Common myeloid progenitor, CD34-positive (primary cell): ENCODE data around the gene NAPA.

Experiments
- CTCF ChIA-PET: fragments of 350-600 bp; sonication (Branson Sonifier 250); formaldehyde crosslinking; loops from one replicate; lab custom pipeline; 2021; ENCODE audit warnings: antibody characterized with exemption; lab: Charles Lee
- POLR2A ChIA-PET: fragments of 350-600 bp; sonication (Branson Sonifier 250); formaldehyde crosslinking; loops from one replicate; lab custom pipeline; 2021; ENCODE audit warnings: antibody characterized with exemption; lab: Charles Lee
- DNase-seq, 3 donors: peaks; one replicate each; pipeline versions ENCODE4 v3.0.0 to v3.0.0-alpha.2; 2013
- H3K27ac ChIP-seq, 2 experiments: 1 replicate in 1 of 2; 2 replicates in 1 of 2; pipeline ENCODE4 v1.7.0; 2013; ENCODE audit warnings: inconsistent platforms in 2 of 2, low read length in 2 of 2, mild to moderate bottlenecking in 2 of 2, low read depth in 1 of 2, moderate library complexity in 1 of 2; ENCODE audit not compliant: severe bottlenecking in 2 of 2, insufficient read depth in 1 of 2, poor library complexity in 1 of 2
- H3K27me3 ChIP-seq, 5 experiments: replicated peaks in 2 of 5; 1 replicate in 3 of 5; 2 replicates in 2 of 5; pipeline versions ENCODE4 v1.6.1 to v1.7.0; 2013; ENCODE audit warnings: low read length in 4 of 5, mild to moderate bottlenecking in 2 of 5, moderate library complexity in 2 of 5, inconsistent platforms in 1 of 5; ENCODE audit not compliant: insufficient read depth in 5 of 5, control insufficient read depth in 4 of 5
- H3K36me3 ChIP-seq, 4 experiments: 1 replicate in 2 of 4; 2 replicates in 2 of 4; pipeline versions ENCODE4 v1.6.1 to v1.7.0; 2013; ENCODE audit warnings: low read length in 3 of 4, control low read depth in 1 of 4, mild to moderate bottlenecking in 1 of 4; ENCODE audit not compliant: control insufficient read depth in 4 of 4, insufficient read depth in 4 of 4
- H3K4me1 ChIP-seq, 4 experiments: 1 replicate in 3 of 4; 2 replicates in 1 of 4; pipeline versions ENCODE4 v1.6.1 to v1.7.1; 2013; ENCODE audit warnings: low read length in 3 of 4, mild to moderate bottlenecking in 3 of 4, control low read depth in 1 of 4, inconsistent platforms in 1 of 4, moderate library complexity in 1 of 4; ENCODE audit not compliant: control insufficient read depth in 4 of 4, insufficient read depth in 4 of 4; ENCODE audit errors: control extremely low read depth in 1 of 4
- H3K4me3 ChIP-seq, 7 experiments: 1 replicate in 4 of 7; 2 replicates in 3 of 7; pipeline versions ENCODE4 v1.5.1 to v1.7.0; 2013; ENCODE audit warnings: mild to moderate bottlenecking in 7 of 7, low read length in 6 of 7, moderate library complexity in 6 of 7, inconsistent platforms in 2 of 7, low read depth in 2 of 7, control low read depth in 1 of 7; ENCODE audit not compliant: insufficient read depth in 4 of 7, control insufficient read depth in 1 of 7; ENCODE audit errors: extremely low read depth in 1 of 7
- H3K9me3 ChIP-seq, 5 experiments: 1 replicate in 4 of 5; 2 replicates in 1 of 5; pipeline versions ENCODE4 v1.6.1 to v1.7.1; 2013; ENCODE audit warnings: low read length in 4 of 5, mild to moderate bottlenecking in 2 of 5, inconsistent platforms in 1 of 5, low read depth in 1 of 5, moderate library complexity in 1 of 5; ENCODE audit not compliant: control insufficient read depth in 4 of 5, insufficient read depth in 2 of 5; ENCODE audit errors: control extremely low read depth in 1 of 5
- WGBS: methylation state at CpG from one replicate; pipeline ENCODE4 v1.1.5; 2013; ENCODE audit not compliant: insufficient coverage; 5-methylcytosine and 5-hydroxymethylcytosine counted together

Gene NAPA

DNA sequence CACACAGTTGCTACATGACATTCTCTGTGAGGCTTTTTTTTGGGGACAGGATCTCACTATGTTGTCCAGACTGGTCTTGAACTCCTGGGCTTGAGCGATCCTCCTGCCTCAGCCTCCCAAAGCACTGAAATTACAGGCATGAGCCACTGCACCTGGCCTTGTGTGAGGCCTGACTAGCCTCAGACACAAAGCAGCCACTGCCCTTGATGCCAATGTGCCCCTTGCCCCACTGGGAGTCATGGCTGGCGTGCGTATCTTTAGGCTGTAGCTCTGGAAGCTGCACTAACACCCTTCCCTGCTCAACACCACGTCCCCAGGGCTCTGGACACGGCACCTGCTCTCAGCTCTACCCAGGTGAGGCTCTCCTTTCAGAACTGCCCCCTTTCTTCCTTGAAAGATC, 16.3 kb downstream of the NAPA start:
- Histone ChIP-seq H3K27ac (peak overlapping the region in 1 of 2 experiments; percentile 25), H3K4me1 (peaks cover 4 to 30% (median 23%) of the 10 kb centered on the region in 4 experiments), H3K36me3 (peaks cover 2 to 85% (median 46%) of the 10 kb centered on the region in 4 experiments), H3K4me3 (no peak overlapping the region), H3K27me3 (no peaks in the 10 kb centered on the region), H3K9me3 (no peaks in the 10 kb centered on the region)
- ChIA-PET POLR2A (no interaction called here), CTCF (interaction anchor here (1.0 to 3.8 kb wide), 2 partner anchors 9 kb away, joined by 5 to 17 read pairs; no protein-coding TSS in a partner anchor)
- 100% methylated on average over 5 of the region's 5 CpGs for WGBS
- no peak for DNase-seq

- peaks cover 4 to 36% (median 28%) of the 10 kb centered on the region in 4 experiments for H3K4me1 ChIP-seq
- no peaks in the 10 kb centered on the region for H3K27me3 ChIP-seq
- no peaks in the 10 kb centered on the region for H3K9me3 ChIP-seq
- peaks cover 2 to 85% (median 41%) of the 10 kb centered on the region in 4 experiments for H3K36me3 ChIP-seq
- DNase-seq: no peak
- CTCF ChIA-PET: interaction anchor here (0.5 to 3.8 kb wide), 3 partner anchors 10 to 151 kb away, joined by 3 to 17 read pairs (median 7); no protein-coding TSS in a partner anchor
- H3K4me3 ChIP-seq: no peak overlapping the region
- H3K27ac ChIP-seq: no peak overlapping the region
- 97% methylated on average over 11 of the region's 14 CpGs for WGBS
- POLR2A ChIA-PET: no interaction called here
These were observed 16.9 kb downstream of the NAPA start for GRCh38 chr19:47497821-47498520.

- CTCF ChIA-PET: interaction anchor here (0.5 to 3.8 kb wide), 4 partner anchors 10 to 152 kb away, joined by 3 to 17 read pairs (median 5); partner anchors contain the start of gene NAPA
- 93% methylated on average over 23 of the region's 23 CpGs for WGBS
- H3K4me1 ChIP-seq: peaks cover 4 to 43% (median 36%) of the 10 kb centered on the region in 4 experiments
- POLR2A ChIA-PET: no interaction called here
- H3K27ac ChIP-seq: no peak overlapping the region
- no peak overlapping the region for H3K4me3 ChIP-seq
- no peaks in the 10 kb centered on the region for H3K27me3 ChIP-seq
- no peaks in the 10 kb centered on the region for H3K9me3 ChIP-seq
- peak in 1 of 3 donors; percentile 36 for DNase-seq
- H3K36me3 ChIP-seq: peaks cover 2 to 85% (median 39%) of the 10 kb centered on the region in 4 experiments
These were observed 17.7 kb downstream of the NAPA start for GRCh38 chr19:47497050-47497766.

GRCh38 chr19:47495478-47496372, 19.1 kb downstream of the NAPA start:
- CTCF ChIA-PET: interaction anchor here (0.9 to 3.8 kb wide), 6 partner anchors 8 to 67 kb away, joined by 3 to 17 read pairs (median 6); partner anchors contain the start of genes KPTN and NAPA
- Histone ChIP-seq H3K4me1 (peaks cover 4 to 58% (median 51%) of the 10 kb centered on the region in 4 experiments), H3K4me3 (no peak overlapping the region), H3K27ac (no peak overlapping the region), H3K27me3 (no peaks in the 10 kb centered on the region), H3K36me3 (peaks cover 2 to 88% (median 38%) of the 10 kb centered on the region in 4 experiments), H3K9me3 (no peaks in the 10 kb centered on the region)
- POLR2A ChIA-PET: no interaction called here
- WGBS: 77% methylated on average over 14 of the region's 17 CpGs
- DNase-seq: no peak

DNA sequence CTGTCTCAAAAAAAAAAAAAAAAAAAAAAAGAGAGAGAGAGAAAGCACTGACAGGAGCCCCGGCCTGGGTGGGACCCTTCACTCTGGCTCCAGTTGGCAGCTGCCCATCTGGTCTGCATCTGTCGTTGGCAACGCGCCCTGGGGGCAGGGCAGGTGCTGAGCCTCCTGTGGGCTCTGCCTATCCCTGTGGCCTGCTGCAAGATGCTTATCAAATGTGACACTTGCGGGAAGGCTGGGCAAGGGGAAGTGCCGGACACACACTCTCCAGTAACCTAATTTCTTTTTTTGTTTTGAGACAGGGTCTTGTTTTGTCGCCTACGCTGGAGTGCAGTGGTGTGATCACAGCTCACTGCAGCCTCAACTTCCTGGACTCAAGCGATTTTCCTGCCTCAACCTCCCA, 20.1 kb downstream of the NAPA start:
- peaks cover 2 to 88% (median 36%) of the 10 kb centered on the region in 4 experiments for H3K36me3 ChIP-seq

GRCh38 chr19:47494211-47494547, 20.7 kb downstream of the NAPA start:
- Histone ChIP-seq H3K9me3 (no peaks in the 10 kb centered on the region), H3K27me3 (no peaks in the 10 kb centered on the region), H3K36me3 (peaks cover 2 to 88% (median 36%) of the 10 kb centered on the region in 4 experiments), H3K27ac (no peak overlapping the region), H3K4me3 (no peak overlapping the region), H3K4me1 (peaks cover 4 to 65% (median 57%) of the 10 kb centered on the region in 4 experiments)
- WGBS: 98% methylated on average over 5 of the region's 5 CpGs
- POLR2A ChIA-PET: no interaction called here
- CTCF ChIA-PET: interaction anchor here (1.5 to 2.8 kb wide), 2 partner anchors 10 to 56 kb away, joined by 4 to 12 read pairs; partner anchors contain the start of gene KPTN
- no peak for DNase-seq

More for the DNA sequence above, 20.1 kb downstream of the NAPA start:
- Histone ChIP-seq H3K4me1 (peaks cover 4 to 61% (median 51%) of the 10 kb centered on the region in 4 experiments), H3K27ac (peak overlapping the region in 1 of 2 experiments; percentile 60), H3K27me3 (no peaks in the 10 kb centered on the region), H3K9me3 (no peaks in the 10 kb centered on the region), H3K4me3 (peak overlapping the region in 1 of 7 experiments; percentile 19)
- peak in 1 of 3 donors; percentile 46 for DNase-seq
- WGBS: 21% methylated on average over 6 of the region's 9 CpGs
- ChIA-PET POLR2A (no interaction called here), CTCF (interaction anchor here (1.3 to 3.8 kb wide), 4 partner anchors 11 to 66 kb away, joined by 4 to 17 read pairs (median 8); partner anchors contain the start of gene KPTN)
